ENCODE data around the gene IL36A.

IL36A gene

GRCh38 chr2:113005030-113005509, at the start of gene IL36A:
Gene IL36A, plus strand, starts transcription at chr2:113005459. Its CDS starts 413 bp downstream, at chr2:113005872.
- no peak within 1 kb of the TSS for H2AFZ ChIP-seq (ENCODE audit: low read length)

GRCh38 chr2:112957511-112957910, 47.7 kb upstream of the IL36A start:
- Histone ChIP-seq H3K9me3 (replicated peaks; ENCODE audit: insufficient read depth, low read length) (no peaks in the 10 kb centered on the region), H3K4me2 (ENCODE audit: low read depth, low read length) (no peak overlapping the region), H3K9me2 (replicated peaks; ENCODE audit: insufficient read depth, low read length) (no peaks in the 10 kb centered on the region), H3K4me1 (ENCODE audit: low read length) (peaks cover 15% of the 10 kb centered on the region), H2AFZ (ENCODE audit: low read length) (no peak overlapping the region), H4K20me1 (ENCODE audit: insufficient read depth, low read length) (no peaks in the 10 kb centered on the region), H3K79me2 (ENCODE audit: low read length) (no peaks in the 10 kb centered on the region), H3K27me3 (replicated peaks; ENCODE audit: insufficient read depth, low read length) (no peaks in the 10 kb centered on the region), H3K4me3 (ENCODE audit: low read length) (no peak overlapping the region), H3K27ac (ENCODE audit: low read length) (no peak overlapping the region), H3K36me3 (replicated peaks; ENCODE audit: insufficient read depth, low read length) (no peaks in the 10 kb centered on the region), H3K9ac (ENCODE audit: low read length) (no peak overlapping the region), H3F3A (ENCODE audit: insufficient read depth, low read length) (no peaks in the 10 kb centered on the region)
- TF ChIP-seq EZH2 (optimal IDR thresholded peaks at IDR 0.05; ENCODE audit: low read depth, low read length) (no peak), EZH2phosphoT487 (IDR thresholded peaks at IDR 0.05; ENCODE audit: low read length) (no peak)
- TF ChIP-seq, protein P1, sequence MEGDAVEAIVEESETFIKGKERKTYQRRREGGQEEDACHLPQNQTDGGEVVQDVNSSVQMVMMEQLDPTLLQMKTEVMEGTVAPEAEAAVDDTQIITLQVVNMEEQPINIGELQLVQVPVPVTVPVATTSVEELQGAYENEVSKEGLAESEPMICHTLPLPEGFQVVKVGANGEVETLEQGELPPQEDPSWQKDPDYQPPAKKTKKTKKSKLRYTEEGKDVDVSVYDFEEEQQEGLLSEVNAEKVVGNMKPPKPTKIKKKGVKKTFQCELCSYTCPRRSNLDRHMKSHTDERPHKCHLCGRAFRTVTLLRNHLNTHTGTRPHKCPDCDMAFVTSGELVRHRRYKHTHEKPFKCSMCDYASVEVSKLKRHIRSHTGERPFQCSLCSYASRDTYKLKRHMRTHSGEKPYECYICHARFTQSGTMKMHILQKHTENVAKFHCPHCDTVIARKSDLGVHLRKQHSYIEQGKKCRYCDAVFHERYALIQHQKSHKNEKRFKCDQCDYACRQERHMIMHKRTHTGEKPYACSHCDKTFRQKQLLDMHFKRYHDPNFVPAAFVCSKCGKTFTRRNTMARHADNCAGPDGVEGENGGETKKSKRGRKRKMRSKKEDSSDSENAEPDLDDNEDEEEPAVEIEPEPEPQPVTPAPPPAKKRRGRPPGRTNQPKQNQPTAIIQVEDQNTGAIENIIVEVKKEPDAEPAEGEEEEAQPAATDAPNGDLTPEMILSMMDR (IDR thresholded peaks at IDR 0.05; ENCODE audit: low read length), result no peak
- DNase-seq, result no peak

More at GRCh38 chr2:113005030-113005509, at the start of gene IL36A:
- no peak for TF ChIP-seq EZH2phosphoT487 (IDR thresholded peaks at IDR 0.05; ENCODE audit: low read length)
- TF ChIP-seq, protein P1 (IDR thresholded peaks at IDR 0.05; ENCODE audit: low read length), result no peak
- no peak for DNase-seq
- Histone ChIP-seq H3K4me3 (ENCODE audit: low read length) (no peak within 1 kb of the TSS), H3K9me3 (replicated peaks; ENCODE audit: insufficient read depth, low read length) (no peaks in the 10 kb centered on the region), H3K4me2 (ENCODE audit: low read depth, low read length) (no peak within 1 kb of the TSS), H3K9me2 (replicated peaks; ENCODE audit: insufficient read depth, low read length) (no peaks in the 10 kb centered on the region), H4K20me1 (ENCODE audit: insufficient read depth, low read length) (no peaks in the 10 kb centered on the region), H3K4me1 (ENCODE audit: low read length) (peaks cover 9% of the 10 kb centered on the region), H3K79me2 (ENCODE audit: low read length) (no peaks in the 10 kb centered on the region), H3K27ac (ENCODE audit: low read length) (no peak within 1 kb of the TSS), H3K9ac (ENCODE audit: low read length) (no peak within 1 kb of the TSS), H3F3A (ENCODE audit: insufficient read depth, low read length) (peaks cover 8% of the 10 kb centered on the region; the same call in 1 of the 2 replicates), H3K27me3 (replicated peaks; ENCODE audit: insufficient read depth, low read length) (no peaks in the 10 kb centered on the region), H3K36me3 (replicated peaks; ENCODE audit: insufficient read depth, low read length) (no peaks in the 10 kb centered on the region)

DNA sequence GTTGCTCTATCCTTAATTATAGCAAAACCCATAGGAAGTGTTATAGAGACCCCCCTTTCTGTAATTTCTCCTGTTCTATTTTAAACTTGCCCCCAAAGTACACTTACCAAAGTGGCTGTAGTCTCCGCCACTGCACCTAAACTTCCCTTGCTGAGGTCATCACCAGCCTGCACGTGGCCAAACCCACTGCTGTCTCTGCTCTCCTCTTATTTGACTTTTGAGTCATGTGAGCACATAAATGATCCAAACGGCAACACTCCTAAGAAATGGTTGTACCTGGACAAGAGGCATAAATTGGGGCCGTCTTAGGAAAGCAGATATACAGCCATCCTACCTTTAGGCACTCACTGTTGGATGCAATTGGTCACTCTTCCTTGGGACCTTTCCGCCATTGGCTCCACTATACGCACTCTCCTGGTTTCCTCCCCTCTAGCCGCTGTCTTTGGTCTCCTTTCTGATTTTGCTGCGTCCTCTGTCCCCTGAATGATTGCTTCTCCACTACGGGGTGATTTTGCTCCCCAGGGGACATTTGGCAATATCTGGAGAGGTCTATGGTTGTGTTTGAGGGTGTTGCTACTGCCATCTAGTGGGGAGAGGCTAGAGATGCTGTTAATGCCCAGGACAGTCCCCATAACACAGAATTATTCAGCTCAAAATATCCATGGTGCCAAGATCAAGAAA, 46.7 kb upstream of the IL36A start:
- no peaks in the 10 kb centered on the region for H3K9me2 ChIP-seq (replicated peaks; ENCODE audit: insufficient read depth, low read length)
- TF ChIP-seq EZH2 (optimal IDR thresholded peaks at IDR 0.05; ENCODE audit: low read depth, low read length), result no peak
- no peak for TF ChIP-seq EZH2phosphoT487 (IDR thresholded peaks at IDR 0.05; ENCODE audit: low read length)
- TF ChIP-seq, protein P1 (IDR thresholded peaks at IDR 0.05; ENCODE audit: low read length), result peak; percentile 83
- H3K36me3 ChIP-seq (replicated peaks; ENCODE audit: insufficient read depth, low read length), result no peaks in the 10 kb centered on the region
- no peak overlapping the region for H3K9ac ChIP-seq (ENCODE audit: low read length)
- no peak overlapping the region for H3K4me2 ChIP-seq (ENCODE audit: low read depth, low read length)
- H3K9me3 ChIP-seq (replicated peaks; ENCODE audit: insufficient read depth, low read length), result no peaks in the 10 kb centered on the region
- no peak overlapping the region for H2AFZ ChIP-seq (ENCODE audit: low read length)
- no peak overlapping the region for H3K4me3 ChIP-seq (ENCODE audit: low read length)
- DNase-seq, result peak; percentile 58
- no peaks in the 10 kb centered on the region for H3K79me2 ChIP-seq (ENCODE audit: low read length)
- no peaks in the 10 kb centered on the region for H4K20me1 ChIP-seq (ENCODE audit: insufficient read depth, low read length)
- H3K27me3 ChIP-seq (replicated peaks; ENCODE audit: insufficient read depth, low read length), result no peaks in the 10 kb centered on the region
- H3F3A ChIP-seq (ENCODE audit: insufficient read depth, low read length), result no peaks in the 10 kb centered on the region
- H3K27ac ChIP-seq (ENCODE audit: low read length), result no peak overlapping the region
- H3K4me1 ChIP-seq (ENCODE audit: low read length), result peaks cover 26% of the 10 kb centered on the region
